ENCODE results near the gene MX1. TPM values are rescaled to one million over a fixed set of nuclear protein-coding genes. Genes with fewer than 3 reads are reported as not detected.

The MX1 gene
- total RNA-seq, 1 donor = 33.3 TPM

DNA sequence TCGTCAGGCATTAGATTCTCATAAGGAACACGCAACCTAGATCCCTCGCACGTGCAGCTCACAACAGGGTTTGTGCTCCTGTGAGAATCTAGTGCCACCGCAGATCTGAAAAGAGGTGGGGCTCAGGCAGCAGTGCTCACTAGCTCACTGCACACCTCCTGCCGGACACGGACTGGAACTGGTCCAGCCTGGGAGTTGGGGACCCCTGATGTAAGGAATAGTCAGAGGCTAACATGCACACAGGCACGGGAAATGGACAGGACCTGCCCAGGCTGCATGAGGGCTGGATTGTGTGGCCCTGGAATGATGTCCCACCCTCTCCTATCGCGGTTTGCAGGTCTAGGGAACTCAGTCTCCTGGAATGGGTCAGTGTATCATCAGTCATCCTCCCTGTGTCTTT lies 23.2 kb upstream of the MX1 start:
- Histone ChIP-seq H3K27me3 (ENCODE audit: insufficient read depth, low read length) (no peaks in the 10 kb centered on the region), H3K9me3 (ENCODE audit: low read depth, low read length) (no peaks in the 10 kb centered on the region), H4K20me1 (ENCODE audit: insufficient read depth, low read length) (no peaks in the 10 kb centered on the region), H3K79me2 (ENCODE audit: insufficient read depth, low read length) (no peaks in the 10 kb centered on the region), H3K4me2 (ENCODE audit: insufficient read depth, low read length) (no peak overlapping the region), H3K4me1 (ENCODE audit: insufficient read depth, low read length) (no peaks in the 10 kb centered on the region), H3K4me3 (ENCODE audit: insufficient read depth, low read length) (no peak overlapping the region), H2AFZ (ENCODE audit: low read length) (no peak overlapping the region), H3K27ac (ENCODE audit: low read depth, low read length) (no peak overlapping the region), H3K36me3 (ENCODE audit: insufficient read depth, low read length) (no peaks in the 10 kb centered on the region)
- DNase-seq (ENCODE audit: insufficient read length, low spot score, missing footprints) = no peak
- TF ChIP-seq, protein P1, sequence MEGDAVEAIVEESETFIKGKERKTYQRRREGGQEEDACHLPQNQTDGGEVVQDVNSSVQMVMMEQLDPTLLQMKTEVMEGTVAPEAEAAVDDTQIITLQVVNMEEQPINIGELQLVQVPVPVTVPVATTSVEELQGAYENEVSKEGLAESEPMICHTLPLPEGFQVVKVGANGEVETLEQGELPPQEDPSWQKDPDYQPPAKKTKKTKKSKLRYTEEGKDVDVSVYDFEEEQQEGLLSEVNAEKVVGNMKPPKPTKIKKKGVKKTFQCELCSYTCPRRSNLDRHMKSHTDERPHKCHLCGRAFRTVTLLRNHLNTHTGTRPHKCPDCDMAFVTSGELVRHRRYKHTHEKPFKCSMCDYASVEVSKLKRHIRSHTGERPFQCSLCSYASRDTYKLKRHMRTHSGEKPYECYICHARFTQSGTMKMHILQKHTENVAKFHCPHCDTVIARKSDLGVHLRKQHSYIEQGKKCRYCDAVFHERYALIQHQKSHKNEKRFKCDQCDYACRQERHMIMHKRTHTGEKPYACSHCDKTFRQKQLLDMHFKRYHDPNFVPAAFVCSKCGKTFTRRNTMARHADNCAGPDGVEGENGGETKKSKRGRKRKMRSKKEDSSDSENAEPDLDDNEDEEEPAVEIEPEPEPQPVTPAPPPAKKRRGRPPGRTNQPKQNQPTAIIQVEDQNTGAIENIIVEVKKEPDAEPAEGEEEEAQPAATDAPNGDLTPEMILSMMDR (IDR thresholded peaks at IDR 0.05; ENCODE audit: extremely low read depth, low read depth, low read length) = no peak

DNA sequence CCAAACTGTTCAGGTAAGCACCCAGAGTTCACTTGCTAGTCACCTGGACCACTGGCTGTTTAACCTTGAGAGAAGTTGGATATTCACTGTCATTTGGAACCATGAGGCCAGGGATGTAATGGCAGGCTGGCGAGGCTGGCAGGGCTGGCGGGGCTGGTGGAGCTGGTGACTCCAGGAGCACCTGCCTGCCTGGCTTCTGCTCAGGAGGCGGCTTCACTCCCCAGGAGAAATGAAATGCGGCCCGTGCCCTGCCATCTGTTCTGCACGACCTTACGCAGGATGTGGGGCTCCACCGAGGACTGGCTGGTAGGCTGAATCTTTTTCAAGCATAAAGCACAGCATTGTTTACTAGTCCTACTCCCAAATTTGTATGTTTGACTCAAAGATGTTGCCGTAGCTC lies 22.7 kb upstream of the MX1 start:
- H3K36me3 ChIP-seq (ENCODE audit: insufficient read depth, low read length) = no peaks in the 10 kb centered on the region
- H3K79me2 ChIP-seq (ENCODE audit: insufficient read depth, low read length) = no peaks in the 10 kb centered on the region
- no peak overlapping the region for H2AFZ ChIP-seq (ENCODE audit: low read length)
- no peak overlapping the region for H3K4me2 ChIP-seq (ENCODE audit: insufficient read depth, low read length)
- no peak for DNase-seq (ENCODE audit: insufficient read length, low spot score, missing footprints)
- H4K20me1 ChIP-seq (ENCODE audit: insufficient read depth, low read length) = no peaks in the 10 kb centered on the region
- H3K4me3 ChIP-seq (ENCODE audit: insufficient read depth, low read length) = no peak overlapping the region
- H3K4me1 ChIP-seq (ENCODE audit: insufficient read depth, low read length) = no peaks in the 10 kb centered on the region
- no peak overlapping the region for H3K27ac ChIP-seq (ENCODE audit: low read depth, low read length)
- no peaks in the 10 kb centered on the region for H3K9me3 ChIP-seq (ENCODE audit: low read depth, low read length)
- TF ChIP-seq, protein P1 (IDR thresholded peaks at IDR 0.05; ENCODE audit: extremely low read depth, low read depth, low read length) = no peak
- no peaks in the 10 kb centered on the region for H3K27me3 ChIP-seq (ENCODE audit: insufficient read depth, low read length)

DNA sequence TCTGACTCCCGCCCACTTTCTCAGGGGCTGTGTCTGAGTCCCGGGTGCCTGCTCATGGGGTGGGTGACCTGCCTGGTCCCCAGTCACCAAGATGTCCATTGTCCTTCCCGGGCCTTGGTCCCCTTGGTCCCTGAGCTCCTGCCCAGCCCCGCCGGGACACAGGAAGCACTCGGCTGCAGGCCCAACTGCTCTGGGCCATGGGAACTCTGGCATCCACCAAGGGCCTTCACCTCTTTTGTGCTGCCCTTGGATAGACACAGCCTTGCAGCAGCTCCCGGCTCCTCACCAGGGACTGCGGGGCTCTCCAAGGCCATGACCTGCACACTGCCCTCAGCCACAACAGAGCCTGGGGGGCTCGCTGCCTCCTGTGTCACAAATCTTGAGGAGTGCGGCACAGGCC lies 22.1 kb upstream of the MX1 start:
- Histone ChIP-seq H4K20me1 (ENCODE audit: insufficient read depth, low read length) (no peaks in the 10 kb centered on the region), H2AFZ (ENCODE audit: low read length) (no peak overlapping the region), H3K4me2 (ENCODE audit: insufficient read depth, low read length) (no peak overlapping the region), H3K27me3 (ENCODE audit: insufficient read depth, low read length) (no peaks in the 10 kb centered on the region), H3K4me3 (ENCODE audit: insufficient read depth, low read length) (no peak overlapping the region), H3K9me3 (ENCODE audit: low read depth, low read length) (no peaks in the 10 kb centered on the region), H3K79me2 (ENCODE audit: insufficient read depth, low read length) (no peaks in the 10 kb centered on the region), H3K4me1 (ENCODE audit: insufficient read depth, low read length) (no peaks in the 10 kb centered on the region), H3K27ac (ENCODE audit: low read depth, low read length) (no peak overlapping the region), H3K36me3 (ENCODE audit: insufficient read depth, low read length) (no peaks in the 10 kb centered on the region)
- TF ChIP-seq, protein P1 (IDR thresholded peaks at IDR 0.05; ENCODE audit: extremely low read depth, low read depth, low read length) = no peak
- no peak for DNase-seq (ENCODE audit: insufficient read length, low spot score, missing footprints)

DNA sequence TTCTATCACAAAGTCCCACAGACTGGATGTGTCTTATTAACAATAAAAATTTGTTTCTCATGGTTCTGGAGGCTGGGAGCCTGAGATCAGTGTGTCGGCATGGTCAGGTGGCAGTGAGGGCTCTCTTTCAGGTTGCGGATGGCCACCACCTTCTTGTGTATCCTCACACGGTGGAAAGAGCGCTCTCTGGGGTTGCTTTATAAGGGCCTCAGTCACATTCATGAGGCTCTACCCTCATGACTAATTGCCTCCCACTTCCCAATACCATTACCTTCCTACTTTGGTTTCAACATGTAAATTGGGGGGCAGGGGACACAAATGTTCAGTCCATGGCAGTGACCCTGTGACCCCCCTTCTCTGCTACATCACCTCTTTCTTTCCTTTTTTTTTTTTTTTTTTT lies 20.7 kb upstream of the MX1 start:
- TF ChIP-seq, protein P1 (IDR thresholded peaks at IDR 0.05; ENCODE audit: extremely low read depth, low read depth, low read length) = no peak
- Histone ChIP-seq H3K9me3 (ENCODE audit: low read depth, low read length) (no peaks in the 10 kb centered on the region), H3K4me1 (ENCODE audit: insufficient read depth, low read length) (no peaks in the 10 kb centered on the region), H3K4me2 (ENCODE audit: insufficient read depth, low read length) (no peak overlapping the region), H3K27ac (ENCODE audit: low read depth, low read length) (no peak overlapping the region), H3K36me3 (ENCODE audit: insufficient read depth, low read length) (no peaks in the 10 kb centered on the region), H3K79me2 (ENCODE audit: insufficient read depth, low read length) (no peaks in the 10 kb centered on the region), H3K4me3 (ENCODE audit: insufficient read depth, low read length) (no peak overlapping the region), H4K20me1 (ENCODE audit: insufficient read depth, low read length) (no peaks in the 10 kb centered on the region), H3K27me3 (ENCODE audit: insufficient read depth, low read length) (peaks cover 5% of the 10 kb centered on the region), H2AFZ (ENCODE audit: low read length) (no peak overlapping the region)
- no peak for DNase-seq (ENCODE audit: insufficient read length, low spot score, missing footprints)
